Fibroblast of skin of scalp (primary cell): ENCODE results near the gene MAGEA9B.
"Not testable (repeated sequence)": the region's sequence is repeated elsewhere in the genome, so short reads cannot be mapped to it uniquely, and the experiment has no call there.

Source experiments
- DNase-seq: peaks from one replicate; pipeline ENCODE4 v3.0.0-alpha.2; 2013

MAGEA9B gene

DNA sequence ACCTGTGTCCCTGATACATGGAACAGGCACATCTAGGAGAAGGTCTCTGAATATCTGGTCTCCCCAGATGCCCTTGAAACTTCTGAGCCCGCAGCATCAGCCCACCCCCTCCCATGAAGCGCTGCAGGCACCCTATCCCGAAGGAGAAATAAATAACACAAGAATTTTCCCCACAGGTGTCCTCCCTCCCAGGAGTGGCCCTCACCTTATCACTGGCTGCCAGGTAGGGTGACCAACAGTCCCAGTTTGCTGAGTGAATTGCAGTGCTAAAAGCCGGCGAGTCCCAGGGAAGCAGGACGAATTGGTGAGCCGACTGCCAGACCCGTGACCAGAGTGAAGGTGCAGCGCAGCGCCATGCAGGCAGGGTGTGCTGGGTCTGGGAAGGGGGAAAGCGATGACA, 53.3 kb downstream of the MAGEA9B start:
- DNase-seq: not testable (repeated sequence)

DNA sequence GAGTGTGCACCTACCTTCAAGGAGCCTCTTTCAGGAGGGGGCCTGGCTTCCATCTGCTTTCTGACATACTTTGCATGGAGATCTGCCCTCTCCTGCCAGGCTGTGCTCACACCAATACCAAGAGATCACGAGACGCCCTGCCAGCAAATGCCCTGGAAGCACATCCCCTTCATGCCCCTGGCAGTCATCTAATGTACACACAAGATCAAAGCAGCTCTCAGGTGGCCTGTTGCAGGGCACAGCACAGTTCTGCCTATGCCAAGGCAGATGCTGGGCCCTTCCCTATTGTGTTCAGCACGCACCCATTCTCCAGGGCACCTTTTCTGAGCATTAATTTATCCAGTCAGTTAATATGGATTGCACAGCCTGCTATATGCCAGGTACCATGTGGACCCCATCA, 54.4 kb downstream of the MAGEA9B start:
- not testable (repeated sequence) for DNase-seq
